Gastroesophageal sphincter (tissue), 3 donors: ENCODE measurements around the gene CDKAL1.

Experiments
- CTCF ChIP-seq, 4 experiments: fragments of 200-600 bp in 2 of 4; fragments of 450-650 bp in 2 of 4; sonication (generic) in 1 of 4; IDR thresholded peaks; one replicate each; pipeline ENCODE4 v1.5.1; 2017 to 2019; ENCODE audit warnings: antibody characterized with exemption in 4 of 4, mild to moderate bottlenecking in 2 of 4, moderate library complexity in 2 of 4
- EP300 ChIP-seq: sonication (generic); formaldehyde crosslinking; IDR thresholded peaks from one replicate; pipeline ENCODE4 v1.6.1; 2017; ENCODE audit warnings: antibody characterized with exemption, mild to moderate bottlenecking
- POLR2A ChIP-seq, 2 donors: fragments of 450-650 bp; IDR thresholded peaks; one replicate each; pipeline ENCODE4 v1.6.1; 2017; ENCODE audit warnings: antibody characterized with exemption in 2 of 2, mild to moderate bottlenecking in 2 of 2, moderate library complexity in 1 of 2
- POLR2AphosphoS5 ChIP-seq: sonication (generic); formaldehyde crosslinking; IDR thresholded peaks from one replicate; pipeline ENCODE4 v1.6.1; 2017; ENCODE audit warnings: antibody characterized with exemption

GRCh38 chr6:21173678-21174077, 639.4 kb downstream of the CDKAL1 start:
- TF ChIP-seq EP300: no peak
- TF ChIP-seq POLR2A (IDR thresholded peaks at IDR 0.05): no peak
- no peak for TF ChIP-seq CTCF (IDR thresholded peaks at IDR 0.05)
- TF ChIP-seq POLR2AphosphoS5: no peak
